ENCODE results near the gene DCST2.
A peak's percentile ranks its signal among the peaks of the same experiment; 100 is the strongest.

The DCST2 gene

GRCh38 chr1:154973344-154974101 lies 60.1 kb downstream of the DCST2 start:
- DNase-seq: peak; percentile 95

DNA sequence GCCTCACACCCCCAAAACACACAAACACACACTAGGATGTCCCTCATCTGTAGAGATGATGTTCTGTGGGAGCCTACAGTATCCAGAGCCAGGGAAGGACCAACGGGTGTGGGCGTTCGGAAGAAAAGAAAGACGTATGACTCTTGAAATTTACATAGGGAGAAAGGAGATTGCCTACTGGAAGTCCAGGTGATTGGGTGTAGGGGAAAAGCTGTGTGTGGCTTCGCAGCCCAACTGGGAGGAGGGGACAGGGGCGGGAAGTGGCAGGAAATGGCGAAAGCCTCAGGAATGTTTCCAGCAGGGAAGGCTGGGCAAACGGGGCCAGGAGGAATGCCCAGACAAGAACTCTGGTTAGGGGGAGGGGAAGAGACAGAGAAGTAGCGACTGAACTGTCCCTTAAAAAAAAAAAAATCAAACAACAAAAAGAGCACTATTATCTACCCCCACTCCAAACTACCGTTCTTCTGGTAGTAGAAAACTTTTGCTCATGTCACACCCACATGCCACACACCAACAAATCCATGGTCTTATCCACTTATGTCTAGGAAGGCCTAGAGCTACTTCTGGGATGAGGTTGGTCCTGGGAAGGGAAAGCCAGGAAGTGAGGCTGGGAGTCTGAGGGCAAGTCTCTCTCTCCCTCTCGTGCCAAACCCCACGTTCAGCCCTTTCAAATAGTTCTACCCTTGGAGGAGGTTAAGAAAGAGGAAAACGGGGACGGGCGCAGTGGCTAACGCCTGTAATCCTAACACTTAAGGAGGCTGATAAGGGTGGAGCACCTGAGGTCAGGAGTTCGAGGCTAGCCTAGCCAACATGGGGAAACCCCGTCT lies 60.9 kb downstream of the DCST2 start:
- peak; percentile 83 for DNase-seq

DNA sequence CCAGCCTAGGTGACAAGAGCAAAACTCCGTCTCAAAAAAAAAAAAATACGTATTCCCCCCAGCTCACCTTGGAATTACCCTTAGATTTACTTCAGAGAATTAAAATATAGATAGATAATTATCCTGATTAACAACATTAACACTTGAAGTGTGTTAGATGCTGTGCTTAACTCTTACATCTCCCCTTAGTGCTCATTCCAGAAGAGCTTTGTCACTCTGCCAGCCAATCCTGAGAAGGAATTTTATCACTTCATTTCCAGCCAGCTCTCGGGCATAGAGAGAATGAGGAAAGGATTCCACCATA lies 61.4 kb downstream of the DCST2 start:
- no peak for DNase-seq

- DNase-seq: no peak
Observed at GRCh38 chr1:154971341-154971998, 62.1 kb downstream of the DCST2 start.

- peak; percentile 96 for DNase-seq
Observed at GRCh38 chr1:154970631-154971340, 62.8 kb downstream of the DCST2 start, which contains the start of gene SHC1. Gene SHC1 (minus strand): TSS chr1:154970747. CDS start chr1:154970526, 221 bp downstream.

- DNase-seq: peak; percentile 68
Observed at GRCh38 chr1:154969860-154970452, 63.6 kb downstream of the DCST2 start.

- peak; percentile 17 for DNase-seq
Observed at GRCh38 chr1:154969246-154969645, 64.3 kb downstream of the DCST2 start.

- peak; percentile 28 for DNase-seq
Observed at GRCh38 chr1:154968731-154969130, 64.8 kb downstream of the DCST2 start.
